Epithelial cell of prostate (primary cell): ENCODE results near the gene C1R.

ENCODE experiments used
- DNase-seq: peaks from one replicate; pipeline ENCODE4 v3.0.0-alpha.2; 2011; ENCODE audit warnings: low read depth, low spot score
- H3K27ac ChIP-seq: fragments of 450-650 bp; 2 replicates; pipeline ENCODE4 v1.5.1; 2017; ENCODE audit warnings: mild to moderate bottlenecking

The C1R gene

DNA sequence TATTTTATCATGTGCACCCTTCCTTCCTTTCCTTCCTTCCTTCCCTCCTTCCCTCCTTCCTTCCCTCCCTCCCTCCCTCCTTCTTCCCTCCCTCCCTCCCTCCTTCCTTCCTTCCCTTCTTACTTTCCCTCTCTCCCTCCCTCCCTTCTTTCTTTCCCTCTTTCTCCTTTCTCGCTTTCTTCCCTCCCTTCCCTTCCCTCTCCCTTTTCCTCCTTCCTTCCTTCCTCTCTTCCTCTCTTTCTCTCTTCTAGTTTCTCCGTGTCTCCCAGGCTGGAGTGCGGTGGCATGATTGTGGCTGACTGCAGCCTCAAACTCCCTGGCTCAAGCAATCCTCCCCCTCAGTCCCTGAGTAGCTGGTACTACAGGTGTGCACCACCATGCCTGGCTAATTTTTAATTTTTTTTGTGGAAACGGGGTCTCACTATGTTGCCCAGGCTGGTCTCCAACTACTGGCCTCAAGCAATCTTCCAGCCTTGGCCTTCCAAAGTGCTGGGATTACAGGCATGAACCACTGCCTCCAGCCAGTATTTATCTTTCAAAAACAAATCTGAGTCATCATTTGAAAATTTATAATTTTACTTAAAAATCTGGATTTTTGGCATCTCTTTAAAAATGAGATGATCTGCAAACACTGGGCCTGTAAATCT is 8.9 kb upstream of the C1R start:
- no peak overlapping the region for H3K27ac ChIP-seq
- DNase-seq: no peak

DNA sequence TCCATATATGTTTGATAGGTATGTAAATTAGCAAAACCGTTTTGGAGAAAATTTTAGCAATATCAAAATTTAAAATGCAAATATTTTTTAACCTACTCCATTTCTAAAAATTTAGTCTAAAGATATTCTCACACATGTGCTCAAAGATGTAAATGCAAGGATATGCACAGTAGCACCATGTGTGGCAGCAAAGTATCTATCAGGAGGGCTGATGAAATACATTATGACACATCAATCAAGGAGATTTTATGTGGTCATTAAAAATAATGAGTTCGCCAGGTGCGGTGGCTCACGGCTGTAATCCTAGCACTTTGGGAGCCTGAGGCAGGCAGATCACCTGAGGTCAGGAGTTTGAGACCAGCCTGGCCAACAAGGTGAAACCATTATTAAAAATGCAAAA is 8.0 kb upstream of the C1R start:
- H3K27ac ChIP-seq: no peak overlapping the region
- DNase-seq: no peak

DNA sequence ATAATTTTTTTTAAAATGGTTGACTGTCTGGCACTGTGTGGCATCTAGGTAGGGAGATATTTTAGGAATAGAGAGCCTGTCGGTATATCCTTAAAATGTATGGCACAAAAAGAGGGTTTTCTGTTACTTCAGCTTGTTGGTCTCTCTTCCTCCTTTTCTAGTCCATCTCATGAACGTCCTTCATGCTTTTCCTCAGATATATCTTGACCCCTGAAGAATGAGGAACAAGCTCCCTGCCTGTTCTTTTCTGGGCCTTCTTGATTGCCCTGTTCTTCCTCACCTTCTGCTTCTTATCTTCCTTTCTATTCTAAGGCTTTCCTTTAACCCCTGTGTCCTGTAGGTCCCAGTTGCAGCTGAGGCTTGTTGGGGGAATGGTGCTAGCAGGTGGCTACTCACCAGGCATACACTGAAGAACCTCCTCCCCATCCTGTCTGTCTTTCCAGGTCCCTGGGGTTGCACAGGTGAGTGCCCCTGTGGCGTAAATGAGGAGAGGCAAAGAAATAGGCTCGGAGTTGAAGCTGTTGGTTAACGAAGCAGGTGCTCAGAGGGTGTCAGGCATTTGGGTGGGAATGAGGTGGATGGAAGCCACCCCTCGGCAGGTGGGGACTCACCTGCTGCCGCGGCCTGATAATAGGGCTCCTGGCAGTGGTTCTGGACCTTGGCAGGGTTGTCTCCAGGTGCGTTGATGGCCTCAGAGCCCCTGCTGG is 7.2 kb upstream of the C1R start:
- H3K27ac ChIP-seq: no peak overlapping the region
- no peak for DNase-seq

DNA sequence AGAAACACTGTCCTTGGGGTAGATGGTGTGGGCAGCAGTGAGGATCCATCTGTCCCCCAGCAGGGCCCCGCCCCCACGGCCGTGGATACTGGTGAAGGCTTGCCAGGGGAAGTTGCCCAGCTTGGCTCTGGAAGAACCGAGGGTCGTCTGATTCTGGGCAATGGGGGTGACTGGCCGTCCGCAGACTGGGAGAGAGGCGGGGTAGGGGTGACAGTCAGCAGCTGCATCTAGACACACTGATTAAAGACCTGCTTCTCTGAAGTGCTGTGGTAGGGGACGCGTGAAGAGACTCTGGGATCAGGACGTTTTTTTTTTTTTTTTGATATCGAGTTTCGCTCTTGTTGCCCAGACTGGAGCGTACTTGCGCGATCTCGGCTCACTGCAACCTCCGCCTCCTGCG is 4.7 kb upstream of the C1R start:
- H3K27ac ChIP-seq: no peak overlapping the region
- no peak for DNase-seq

DNA sequence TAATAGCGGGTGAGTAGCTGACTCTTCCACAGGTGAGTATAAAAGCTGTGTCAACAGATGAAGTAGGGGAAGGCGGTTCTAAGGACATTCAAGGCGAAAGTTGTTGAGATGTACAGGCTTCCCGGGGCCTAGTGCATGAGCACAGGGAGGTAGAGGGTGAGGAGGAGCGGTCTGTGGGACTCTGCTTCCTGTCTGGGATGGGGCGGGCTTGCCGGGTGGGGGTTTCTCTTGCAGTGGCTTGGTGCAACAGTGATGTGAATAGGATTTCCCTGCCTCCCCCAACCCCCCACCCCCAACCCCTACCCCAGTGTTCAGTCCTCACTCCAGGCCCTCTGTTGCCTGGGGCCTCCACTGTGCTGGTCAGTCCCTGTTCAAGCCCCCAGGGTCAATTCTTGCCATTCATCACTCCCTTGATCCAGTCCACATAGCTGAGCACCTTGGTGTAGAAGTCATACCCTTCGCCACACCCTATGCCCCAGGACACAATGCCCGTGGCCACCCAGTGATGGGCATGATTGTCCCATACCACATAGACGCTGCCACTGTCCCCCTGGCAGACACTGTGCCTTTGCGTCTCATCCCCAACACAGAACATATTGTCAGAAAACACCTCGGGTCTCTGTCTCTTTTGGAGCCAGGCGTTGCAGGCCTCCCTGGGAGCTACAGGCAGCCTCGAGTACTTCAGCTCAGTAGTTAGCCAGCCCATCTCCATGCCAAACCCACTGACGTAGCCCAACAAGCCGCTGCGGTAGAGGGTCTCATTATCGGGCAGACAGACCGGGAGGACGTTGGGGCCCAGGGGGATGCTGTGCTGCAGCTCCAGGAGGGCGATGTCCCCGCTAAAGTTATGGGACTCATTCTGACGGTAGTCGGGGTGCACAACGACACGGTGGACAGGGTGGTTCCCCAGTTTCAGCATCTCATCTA is 4.0 kb upstream of the C1R start:
- DNase-seq: no peak
- no peak overlapping the region for H3K27ac ChIP-seq

DNA sequence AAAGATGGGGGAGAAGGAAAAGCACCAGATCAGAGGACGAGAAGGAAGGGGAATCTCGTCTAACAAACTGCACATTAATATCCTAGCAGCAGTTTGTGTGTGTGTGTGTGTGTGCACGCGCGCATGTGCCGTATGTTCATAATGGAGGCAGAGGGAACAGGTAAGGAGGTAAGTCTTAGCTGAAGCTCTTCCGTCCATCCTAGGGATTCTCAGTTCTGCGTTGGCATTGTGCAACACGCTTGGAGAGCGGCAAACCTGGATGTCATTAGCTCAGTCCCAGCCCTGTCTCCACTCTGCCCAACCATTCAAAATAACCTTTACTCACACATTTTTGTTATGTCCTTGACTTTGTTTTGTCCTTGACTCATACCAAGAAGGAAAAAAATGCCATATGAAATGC is 1.6 kb upstream of the C1R start:
- H3K27ac ChIP-seq: no peak overlapping the region
- no peak for DNase-seq

DNA sequence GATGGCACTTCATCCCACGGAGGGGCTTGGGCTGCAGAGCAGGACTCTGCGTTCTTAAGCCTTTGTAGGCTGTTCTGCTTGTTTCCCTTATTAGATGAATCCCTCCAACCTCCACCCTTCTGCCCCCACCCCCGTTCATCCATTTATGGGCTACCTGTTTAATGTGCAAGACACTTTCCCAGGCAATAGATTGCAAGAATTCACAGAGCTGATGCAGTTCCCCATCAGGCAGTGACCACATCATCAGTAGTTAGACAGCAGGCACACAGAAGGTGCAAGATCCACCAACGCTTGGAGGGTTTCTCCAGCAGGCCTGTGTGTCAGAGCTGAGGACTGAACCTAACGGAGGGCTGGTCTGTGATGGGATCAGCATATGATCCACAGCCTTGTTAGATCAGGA is 1.2 kb upstream of the C1R start:
- DNase-seq: no peak
- no peak overlapping the region for H3K27ac ChIP-seq

DNA sequence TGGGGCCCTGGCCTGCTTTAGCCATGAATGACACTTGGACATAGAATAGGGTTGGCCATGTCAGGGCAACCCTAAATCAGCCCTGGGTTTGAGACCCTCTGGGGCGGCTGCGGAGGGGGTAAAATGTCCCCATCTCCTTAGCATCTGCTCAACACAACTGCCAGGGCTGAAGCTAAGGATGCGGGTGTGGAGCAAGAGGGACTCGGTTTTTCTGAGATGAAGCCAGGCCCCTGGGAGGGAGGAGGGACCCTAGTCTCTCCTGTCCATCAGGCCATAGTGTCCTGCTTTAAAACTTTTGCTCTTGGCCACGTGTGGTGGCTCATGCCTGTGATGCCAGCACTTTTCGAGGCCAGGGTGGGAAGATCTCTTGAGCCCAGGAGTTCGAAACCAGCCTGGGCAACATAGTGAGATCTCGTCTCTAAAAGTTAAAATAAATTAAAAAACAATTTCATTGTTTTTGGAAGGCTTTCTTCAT is 778 bp upstream of the C1R start:
- H3K27ac ChIP-seq: no peak overlapping the region

DNA sequence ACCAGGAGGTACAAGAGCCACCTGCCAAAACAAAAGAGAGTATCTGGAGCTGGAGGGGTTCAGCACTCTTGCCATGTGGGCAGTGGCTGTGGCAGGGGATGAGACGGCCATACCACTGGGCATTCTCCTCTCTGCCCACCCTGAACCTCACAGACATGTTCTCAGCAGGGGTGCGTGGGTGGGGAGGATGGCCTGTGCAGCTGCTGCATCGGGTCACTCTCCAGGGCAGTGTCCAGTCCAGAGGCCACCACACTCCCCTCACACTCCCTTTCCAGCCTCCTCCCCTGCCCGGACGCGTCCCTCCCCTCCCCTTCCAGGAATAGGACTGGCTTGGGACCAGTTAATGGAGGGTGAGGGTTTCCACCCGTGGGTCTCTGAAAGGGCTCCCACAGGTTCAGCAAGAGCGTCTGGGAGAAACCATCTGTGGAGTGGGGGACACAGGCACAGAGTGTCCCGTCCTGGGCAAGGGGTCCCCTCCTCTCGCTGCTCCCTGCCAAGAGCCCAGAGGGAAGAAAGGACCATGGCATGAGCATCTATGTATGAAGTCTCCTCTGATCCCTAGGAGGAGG is 501 bp downstream of the C1R start:
- no peak overlapping the region for H3K27ac ChIP-seq
- DNase-seq: no peak

More for the DNA sequence above, 778 bp upstream of the C1R start:
- DNase-seq: no peak

DNA sequence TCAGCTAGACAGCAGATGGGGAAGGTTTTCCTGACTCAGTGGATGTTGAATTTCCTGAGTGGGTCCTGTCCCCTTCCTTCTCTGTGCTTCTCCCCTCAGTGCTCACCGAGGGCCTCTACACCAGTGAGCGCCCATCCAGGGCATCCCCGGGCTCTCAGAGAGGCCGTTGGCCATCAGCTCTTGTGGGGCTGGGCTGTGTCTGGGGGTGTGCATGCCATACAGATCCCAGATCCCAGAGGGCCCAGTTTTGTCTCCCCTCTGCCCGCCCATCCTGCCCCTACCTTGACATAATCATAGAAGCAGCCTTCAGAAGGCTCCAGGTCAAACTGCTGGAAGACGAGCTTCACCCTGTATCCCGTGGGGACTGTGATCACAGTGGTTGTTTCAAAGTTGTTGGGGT is 1.1 kb downstream of the C1R start:
- DNase-seq: no peak
- no peak overlapping the region for H3K27ac ChIP-seq

DNA sequence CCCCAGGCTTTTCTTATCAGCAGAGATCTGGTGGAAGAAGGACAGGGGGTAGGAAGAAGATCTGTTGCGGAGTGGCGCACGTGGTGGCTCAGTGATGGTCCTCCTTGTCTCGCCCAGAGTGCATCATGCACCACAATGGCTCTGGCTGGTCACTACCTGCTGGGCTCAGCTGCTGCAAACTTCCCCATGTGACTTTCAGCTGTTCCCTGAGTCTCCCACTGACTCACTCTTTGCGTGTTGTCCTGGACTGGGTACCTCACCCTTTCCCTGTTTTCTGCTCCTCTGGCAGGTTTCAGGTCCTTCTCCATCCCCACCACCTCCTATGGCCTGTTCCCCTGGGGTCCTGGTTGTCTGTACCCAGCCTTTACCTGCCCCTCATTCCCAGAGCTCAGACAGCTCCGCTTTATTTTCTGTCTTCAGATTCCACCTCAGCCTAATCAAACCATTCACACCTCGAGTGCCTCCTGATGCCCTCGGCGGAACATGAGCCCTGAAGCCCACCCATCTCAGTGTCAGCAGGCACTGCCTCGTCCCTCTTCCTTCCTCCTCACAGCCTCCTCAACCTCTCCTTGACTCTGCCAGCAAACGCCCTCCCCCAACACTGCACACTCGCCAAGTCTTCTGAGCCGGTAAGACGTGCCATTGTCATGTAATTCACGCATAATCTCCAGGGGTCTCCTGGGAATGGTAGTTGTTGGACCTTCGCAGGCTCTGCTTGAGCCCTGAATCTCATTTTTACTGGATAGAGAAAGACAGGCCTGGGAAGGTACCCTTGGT is 1.8 kb downstream of the C1R start:
- H3K27ac ChIP-seq: no peak overlapping the region
- no peak for DNase-seq

DNA sequence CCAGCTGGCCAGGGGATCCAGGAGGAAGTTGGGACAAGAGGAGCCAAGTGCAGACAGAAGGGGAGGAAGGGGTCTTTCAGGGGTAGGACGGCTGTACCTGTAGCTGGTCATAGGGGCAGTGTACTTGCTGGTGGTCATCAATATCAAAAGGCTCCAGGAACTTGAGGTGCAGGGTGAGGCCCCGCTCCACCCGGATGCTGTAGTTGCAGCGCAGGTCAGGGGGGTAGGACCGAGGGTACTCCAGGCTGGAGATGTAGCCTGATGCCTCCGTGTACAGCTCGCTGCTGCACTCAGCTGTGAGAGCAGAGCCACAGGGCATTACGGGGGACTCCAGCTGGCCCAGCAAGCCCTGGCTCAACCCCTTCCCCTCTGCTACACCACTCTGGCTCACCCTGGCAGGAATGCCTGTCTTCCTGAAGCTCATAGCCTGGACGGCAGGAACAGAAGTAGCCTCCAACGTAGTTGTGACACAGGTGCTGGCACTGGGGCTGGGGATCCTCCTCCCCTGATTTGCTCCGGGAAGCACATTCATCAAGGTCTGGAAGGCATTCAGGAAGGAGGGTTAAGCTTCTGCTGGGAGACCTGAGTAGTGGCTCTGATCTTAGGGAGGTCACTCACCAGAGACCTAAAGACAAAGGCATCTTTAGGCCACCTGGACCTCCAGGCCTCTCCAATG is 2.9 kb downstream of the C1R start:
- H3K27ac ChIP-seq: no peak overlapping the region
- DNase-seq: no peak

DNA sequence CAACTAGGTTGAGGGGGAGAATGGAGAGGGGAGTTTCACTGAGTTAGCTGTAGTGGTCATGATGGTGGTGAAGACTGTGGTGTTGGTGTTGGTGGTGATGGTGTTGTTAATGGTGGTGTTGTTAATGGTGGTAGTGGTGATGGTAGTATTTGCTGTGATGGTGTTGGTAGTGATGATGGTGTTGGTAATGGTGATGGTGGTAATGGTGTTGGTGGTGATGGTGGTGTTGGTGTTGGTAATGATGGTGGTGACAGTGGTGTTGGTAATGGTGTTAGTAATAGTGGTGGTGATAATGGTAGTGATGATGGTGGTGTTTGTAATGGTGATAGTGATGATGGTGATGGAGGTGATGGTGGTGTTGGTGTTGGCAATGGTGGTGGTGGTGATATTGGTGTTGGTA is 9.1 kb downstream of the C1R start:
- H3K27ac ChIP-seq: no peak overlapping the region
- DNase-seq: no peak

DNA sequence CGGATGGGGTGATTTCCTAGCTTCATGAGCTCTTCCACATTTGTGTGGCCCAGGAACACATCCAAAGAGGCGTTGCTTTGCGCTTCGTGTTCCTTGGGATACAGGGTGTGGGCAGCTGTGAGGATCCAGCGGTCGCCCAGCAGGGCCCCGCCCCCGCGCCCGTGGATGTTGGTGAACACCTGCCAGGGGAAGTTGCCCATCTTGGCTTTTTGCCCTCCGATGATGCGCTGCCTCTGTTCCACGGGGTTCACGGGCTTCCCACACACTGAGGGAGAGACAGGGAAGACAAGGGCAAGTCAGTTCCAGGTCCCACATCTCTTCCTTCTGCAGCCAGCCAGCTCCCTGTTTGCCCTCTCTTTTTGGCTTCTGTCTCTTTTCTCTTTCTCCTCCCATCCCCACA is 11.2 kb downstream of the C1R start:
- DNase-seq: no peak
- no peak overlapping the region for H3K27ac ChIP-seq

DNA sequence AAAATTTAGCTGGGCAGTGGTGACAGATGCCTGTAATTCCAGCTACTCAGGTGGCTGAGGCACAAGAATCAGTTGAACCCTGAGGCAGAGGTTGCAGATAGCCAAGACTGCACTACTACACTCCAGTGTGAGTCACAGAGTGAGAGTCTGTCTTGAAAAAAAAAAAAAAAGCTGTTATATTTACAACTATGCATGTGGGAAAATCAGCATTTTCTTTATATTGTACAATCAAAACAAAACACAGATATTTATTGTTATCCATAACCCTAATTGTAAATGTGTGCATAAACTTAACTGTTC is 12.5 kb downstream of the C1R start:
- H3K27ac ChIP-seq: peak overlapping the region; percentile 88
- DNase-seq: peak; percentile 53

DNA sequence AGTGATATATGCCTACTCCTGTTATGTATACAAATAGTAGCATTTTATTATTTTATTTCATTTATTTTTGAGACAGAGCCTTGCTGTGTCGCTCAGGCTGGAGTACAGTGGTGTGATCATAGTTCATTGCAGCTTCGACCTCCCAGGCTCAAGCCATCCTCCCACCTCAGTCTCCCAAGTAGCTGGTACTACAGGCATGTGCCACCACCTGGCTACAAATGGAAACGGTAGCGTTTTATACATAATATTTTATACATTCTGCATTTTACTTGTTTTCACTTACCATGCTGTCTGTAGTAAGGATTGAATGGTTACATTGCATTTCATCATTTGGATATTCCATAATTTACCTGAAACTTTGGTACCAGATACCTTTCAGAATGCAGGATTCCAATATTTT is 14.1 kb downstream of the C1R start:
- no peak for DNase-seq
- H3K27ac ChIP-seq: no peak overlapping the region

DNA sequence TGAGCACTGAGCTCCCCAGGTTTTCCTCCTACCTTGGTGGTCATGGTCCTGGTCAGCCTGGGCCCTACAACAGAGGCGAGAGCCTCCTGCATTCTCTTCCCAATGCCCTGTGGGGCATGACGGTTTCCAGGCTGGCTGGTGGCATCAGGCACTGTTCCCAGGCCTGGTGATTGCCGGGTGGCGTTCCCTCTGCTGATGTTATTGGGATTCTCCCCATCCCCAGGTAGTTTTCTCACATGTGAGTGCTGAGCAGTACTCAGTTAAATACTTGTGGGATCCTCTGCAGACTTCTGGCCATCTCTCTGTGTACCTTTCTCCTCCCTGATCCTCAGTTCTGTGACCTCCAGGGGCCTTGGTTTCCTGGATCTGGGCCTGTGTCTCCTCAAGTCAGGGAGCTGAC is 15.8 kb downstream of the C1R start:
- H3K27ac ChIP-seq: no peak overlapping the region
- no peak for DNase-seq

DNA sequence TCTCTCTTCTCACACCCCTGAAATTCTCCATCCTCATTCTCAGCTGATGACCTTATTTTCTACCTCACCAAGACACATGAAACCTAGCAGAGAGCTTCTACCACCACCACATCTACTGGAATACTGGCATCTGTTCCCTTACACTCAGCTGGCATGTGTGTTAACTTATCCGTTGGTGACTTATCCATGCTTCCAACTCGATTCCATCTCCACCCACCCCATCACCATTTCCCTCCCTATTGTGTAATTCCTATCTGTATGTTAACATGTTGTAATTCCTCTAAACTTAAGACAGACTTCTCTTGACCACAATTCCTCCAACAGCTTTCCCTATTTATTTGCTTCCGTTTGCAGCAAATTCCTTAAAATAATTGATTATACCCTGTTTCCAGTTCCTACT is 16.3 kb downstream of the C1R start:
- no peak overlapping the region for H3K27ac ChIP-seq
- no peak for DNase-seq

DNA sequence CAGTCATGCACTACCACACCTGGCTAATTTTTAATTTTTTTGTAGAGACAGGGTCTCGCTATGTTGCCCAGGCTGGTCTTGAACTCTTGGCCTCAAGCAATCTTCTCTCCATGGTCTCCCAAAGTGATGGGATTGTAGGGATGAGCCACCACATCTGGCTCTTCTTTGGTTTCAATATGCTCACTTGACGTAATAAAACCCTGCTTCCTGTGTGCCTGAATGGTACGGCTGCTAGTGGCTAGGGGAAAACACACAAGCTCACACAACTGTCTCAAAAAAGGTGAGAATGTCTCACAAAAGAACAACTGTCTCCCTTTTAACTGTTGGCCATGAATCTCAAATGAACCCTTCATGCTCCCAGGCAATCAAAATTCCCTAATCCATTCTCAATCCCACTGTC is 16.7 kb downstream of the C1R start:
- no peak overlapping the region for H3K27ac ChIP-seq
- no peak for DNase-seq

DNA sequence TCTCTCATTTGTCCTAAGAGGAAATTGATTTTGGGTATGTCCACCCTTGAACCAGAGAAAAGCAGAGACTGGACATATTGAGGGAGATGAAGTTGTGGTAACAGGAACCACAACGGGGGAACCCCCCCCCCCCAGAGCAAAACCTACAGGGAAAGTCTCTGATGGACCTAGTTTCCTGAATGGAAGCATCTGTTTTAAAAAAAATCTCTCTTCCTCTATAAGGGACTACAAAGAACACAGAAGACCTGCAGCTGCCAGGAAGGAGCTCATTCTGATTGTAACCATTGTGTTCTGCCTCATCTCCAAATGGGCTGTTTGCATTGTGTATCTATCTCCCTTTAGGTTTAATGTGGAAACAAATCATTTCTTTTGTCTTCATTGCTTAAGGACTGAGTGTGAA is 18.3 kb downstream of the C1R start:
- H3K27ac ChIP-seq: no peak overlapping the region
- DNase-seq: no peak
